GM19452 (cell line): ENCODE measurements around the gene GRK2.
"Not testable (repeated sequence)": the region's sequence is repeated elsewhere in the genome, so short reads cannot be mapped to it uniquely, and the experiment has no call there.

Source experiments
- ATAC-seq: cut with Tn5 transposase; IDR thresholded peaks from one replicate; pipeline ENCODE4 v1.9.1; 2021; ENCODE audit not compliant: unreplicated experiment

GRK2 gene

DNA sequence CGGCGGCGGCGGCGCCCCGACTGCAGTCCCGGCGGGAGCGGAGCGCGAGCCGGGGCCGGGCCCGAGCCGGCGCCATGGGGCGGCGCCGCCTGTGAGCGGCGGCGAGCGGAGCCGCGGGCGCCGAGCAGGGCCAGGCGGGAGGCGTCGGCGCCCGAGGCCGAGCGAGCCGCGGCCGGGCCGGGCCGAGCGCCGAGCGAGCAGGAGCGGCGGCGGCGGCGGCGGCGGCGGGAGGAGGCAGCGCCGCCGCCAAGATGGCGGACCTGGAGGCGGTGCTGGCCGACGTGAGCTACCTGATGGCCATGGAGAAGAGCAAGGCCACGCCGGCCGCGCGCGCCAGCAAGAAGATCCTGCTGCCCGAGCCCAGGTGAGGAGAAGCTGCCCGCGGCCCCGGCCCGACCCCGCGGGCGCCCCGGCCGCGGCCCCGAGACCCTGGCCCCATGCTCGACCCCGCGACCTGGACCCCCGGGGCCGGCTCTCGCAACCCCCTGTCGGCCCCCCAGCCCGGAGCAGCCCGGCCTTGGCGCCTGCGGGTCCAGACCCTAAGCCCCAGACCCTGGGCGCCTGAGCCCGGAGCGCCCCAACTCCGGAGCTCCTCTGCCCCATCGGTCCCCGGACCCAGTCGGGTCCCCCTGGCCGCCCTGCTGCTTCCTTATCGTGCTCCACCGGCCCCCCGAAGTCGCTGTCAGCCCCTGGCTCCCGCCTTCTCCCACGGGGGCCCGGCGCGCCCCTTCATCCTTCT, at the start of gene GRK2:
TSS of gene GRK2 (plus strand) at position 25 of the 739 bp plus-strand sequence. CDS start at position 252, 227 bp downstream.
- ATAC-seq: no peak

DNA sequence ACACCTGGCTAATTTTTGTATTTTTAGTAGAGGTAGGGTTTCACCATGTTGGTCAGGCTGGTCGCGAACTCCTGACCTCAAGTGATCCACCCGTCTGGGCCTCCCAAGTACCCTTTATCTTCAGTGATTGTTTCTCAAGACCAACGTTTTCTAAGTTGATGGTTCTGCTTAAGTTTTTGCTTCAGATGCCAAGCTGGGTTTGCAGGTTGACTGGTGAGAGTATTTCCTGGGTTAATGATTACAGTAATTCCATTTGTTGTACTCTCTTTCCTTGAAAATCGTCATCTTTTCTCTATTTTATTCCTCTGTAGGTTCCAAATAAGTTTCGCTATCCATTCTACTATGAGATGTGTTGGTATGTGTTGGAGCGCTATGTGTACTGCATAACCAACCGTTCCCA, 38.5 kb upstream of the GRK2 start:
- no peak for ATAC-seq

DNA sequence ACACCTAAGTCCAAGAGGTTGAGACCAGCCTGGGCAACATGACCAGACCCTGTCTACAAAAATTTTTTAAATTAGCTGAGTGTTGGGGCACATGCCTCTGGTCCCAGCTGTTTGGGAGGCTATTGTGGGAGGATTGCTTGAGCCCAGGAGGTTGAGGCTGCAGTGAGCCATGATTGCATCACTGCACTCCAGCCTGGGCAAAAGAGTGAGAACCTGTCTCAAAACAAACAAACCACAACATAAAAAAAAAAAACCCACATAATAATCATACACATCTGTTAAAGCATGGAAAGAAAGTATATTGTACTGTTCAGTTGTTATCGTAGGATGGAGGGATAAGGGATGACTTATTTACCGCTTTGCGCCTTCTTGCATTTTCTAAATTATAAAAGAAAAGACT, 35.9 kb upstream of the GRK2 start:
- ATAC-seq: no peak

DNA sequence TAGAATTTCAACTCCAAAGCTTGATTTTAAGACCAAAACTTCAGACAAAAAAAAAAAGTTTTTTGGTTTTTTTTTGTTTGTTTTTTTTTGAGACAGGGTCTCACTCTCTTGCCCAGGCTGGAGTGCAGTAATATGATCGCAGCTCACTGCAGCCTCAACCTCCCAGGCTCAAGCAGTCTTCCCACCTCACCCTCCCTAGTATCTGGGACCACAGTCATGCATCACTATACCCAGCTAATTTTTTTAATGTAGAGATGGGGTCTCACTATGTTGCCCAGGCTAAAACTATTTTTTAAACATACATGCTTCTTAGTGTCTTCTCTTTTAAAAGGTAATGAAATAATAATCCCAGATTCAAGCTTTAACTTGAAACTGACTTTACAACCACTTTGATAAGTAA, 35.4 kb upstream of the GRK2 start:
- no peak for ATAC-seq

DNA sequence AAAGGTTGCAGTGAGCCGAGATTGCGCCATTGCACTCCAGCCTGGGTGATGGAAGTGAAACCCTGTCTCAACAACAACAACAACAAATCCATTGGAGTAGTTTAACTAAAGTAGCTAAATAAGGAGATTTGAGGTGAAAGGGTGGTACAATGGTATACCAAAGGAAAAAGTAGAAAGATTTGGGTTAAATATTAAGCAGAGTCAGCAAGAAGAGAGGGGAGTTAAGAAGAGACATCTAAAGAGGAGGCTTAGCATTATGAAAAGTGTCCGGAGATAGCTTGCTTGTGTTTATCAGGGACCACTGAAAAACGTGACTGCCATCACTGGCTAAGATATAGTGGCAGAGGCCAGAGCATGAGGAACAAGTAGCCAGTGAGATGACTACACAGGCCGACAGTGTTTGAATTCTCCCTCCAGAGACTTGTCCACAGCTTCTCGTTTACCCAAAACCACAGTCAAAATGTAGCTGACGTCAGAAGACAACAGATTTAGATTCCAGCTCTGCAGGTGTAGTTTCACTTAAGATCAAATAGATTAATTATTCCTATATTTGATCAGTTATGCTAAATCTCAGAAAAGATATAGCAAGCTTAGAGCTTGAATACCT, 32.6 kb upstream of the GRK2 start:
- no peak for ATAC-seq

DNA sequence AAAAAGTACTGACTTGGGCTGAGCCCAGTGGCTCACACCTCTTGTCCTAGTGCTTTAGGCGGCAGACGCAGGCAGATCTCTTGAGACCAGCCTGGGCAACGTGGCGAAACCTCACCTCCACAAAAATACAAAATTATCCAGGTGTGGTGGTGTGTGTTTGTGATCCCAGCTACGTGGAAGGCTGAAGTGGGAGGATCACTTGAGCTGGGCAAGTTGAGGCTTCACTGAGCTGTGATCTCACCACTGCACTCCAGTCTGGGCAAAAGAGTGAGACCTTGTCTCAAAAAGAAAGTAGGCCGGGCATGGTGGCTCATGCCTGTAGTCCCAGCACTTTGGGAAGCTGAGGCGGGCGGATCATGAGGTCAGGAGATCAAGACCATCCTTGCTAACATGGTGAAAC, 31.7 kb upstream of the GRK2 start:
- ATAC-seq: not testable (repeated sequence)

DNA sequence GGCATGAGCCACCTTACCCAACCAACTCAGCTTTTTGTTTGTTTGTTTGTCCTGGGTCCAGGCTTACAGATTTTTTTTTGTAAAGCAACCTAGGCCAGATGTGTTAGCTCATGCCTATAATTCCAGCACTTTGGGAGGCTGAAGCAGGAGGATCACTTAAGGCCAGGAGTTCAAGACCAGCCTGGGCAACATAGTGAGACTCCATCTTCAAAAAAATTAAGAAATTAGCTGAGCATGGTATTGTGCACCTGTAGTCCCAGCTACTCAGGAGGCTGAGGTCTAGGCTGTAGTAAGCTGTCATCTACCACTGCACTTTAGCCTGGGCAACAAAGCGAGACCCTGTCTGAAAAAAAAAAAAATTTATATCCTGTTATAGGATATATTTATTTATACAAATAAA, 28.7 kb upstream of the GRK2 start:
- ATAC-seq: no peak

DNA sequence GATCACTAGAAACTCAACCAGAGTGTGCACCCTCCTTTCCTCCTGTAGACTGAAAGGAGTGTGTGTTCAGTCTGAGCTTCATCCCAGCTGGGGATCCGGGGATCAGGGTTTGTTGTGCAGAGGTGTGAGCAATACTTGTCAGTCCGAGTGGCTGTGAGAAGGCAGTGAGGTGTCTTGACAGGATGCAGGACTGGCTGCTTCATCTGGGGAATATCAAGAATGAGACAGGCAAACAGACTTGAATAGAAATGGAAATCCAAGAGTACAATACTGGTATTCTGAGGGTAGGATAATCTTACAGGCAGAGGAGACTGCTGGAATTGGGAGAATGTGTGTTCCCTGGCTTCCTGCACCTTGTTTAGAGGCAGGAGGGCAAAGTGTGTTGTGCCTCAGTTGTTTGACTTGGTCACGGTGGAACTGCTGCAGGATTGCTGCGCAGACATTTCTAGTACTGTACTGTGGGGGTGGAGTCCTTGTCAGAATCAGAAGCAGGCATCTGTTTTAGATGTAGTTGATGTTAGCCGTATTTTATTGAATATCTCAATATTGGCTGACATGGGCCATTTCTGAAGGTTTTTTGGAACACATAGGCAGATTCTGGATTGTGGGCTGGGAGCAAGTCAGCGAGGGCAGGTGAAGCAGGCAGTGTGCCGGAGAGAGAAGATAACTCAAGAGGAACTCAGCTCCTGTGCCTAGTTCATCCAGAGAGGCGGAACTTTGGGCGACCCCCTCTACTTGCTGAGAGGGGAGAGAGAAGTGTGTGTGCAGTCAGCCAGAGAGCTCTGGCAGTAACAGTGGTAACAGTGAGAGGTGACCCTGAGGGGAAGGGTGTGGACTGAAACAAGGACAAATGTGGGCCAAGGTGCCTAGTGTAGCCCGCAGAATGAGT, 27.1 kb upstream of the GRK2 start:
- no peak for ATAC-seq

DNA sequence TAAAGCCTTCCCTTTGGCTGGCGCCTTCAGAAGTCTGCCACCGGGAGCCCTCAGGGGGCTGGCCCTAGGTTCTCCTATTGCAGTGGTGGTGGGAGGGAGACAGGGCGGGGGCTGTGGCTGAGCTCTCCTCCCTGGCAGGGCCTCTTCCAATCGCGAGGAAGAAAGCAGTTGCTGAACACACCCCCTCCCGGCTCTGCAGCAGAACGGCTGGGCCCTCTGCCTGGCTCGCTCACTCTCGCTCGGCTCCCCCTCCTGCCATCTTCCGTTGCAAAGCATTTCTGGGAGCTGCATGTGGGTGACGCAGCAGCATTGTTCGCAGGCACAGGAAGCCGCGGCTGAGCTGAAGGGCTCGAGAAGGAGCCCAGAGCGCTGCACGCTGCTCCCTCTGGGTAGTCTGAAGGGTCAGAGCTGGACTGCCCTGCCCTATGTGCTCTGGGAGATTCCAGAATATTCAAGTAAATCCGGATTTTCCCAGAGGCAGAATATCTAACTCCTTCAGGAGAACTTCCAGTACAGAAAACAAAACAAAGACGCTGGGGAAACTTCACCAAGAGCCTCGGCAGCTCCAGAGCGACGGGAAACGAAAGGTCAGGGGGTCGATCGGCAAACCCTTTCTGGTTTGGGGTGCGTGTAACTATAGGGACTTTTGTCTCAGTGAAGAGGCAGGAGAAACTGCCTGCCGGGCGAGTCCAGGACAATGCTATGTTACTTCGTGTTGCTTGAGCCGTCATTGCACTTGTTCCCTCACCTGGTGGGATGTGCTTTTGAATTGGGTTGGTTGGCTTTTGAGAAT, 26.3 kb upstream of the GRK2 start:
- ATAC-seq: peak; percentile 87

DNA sequence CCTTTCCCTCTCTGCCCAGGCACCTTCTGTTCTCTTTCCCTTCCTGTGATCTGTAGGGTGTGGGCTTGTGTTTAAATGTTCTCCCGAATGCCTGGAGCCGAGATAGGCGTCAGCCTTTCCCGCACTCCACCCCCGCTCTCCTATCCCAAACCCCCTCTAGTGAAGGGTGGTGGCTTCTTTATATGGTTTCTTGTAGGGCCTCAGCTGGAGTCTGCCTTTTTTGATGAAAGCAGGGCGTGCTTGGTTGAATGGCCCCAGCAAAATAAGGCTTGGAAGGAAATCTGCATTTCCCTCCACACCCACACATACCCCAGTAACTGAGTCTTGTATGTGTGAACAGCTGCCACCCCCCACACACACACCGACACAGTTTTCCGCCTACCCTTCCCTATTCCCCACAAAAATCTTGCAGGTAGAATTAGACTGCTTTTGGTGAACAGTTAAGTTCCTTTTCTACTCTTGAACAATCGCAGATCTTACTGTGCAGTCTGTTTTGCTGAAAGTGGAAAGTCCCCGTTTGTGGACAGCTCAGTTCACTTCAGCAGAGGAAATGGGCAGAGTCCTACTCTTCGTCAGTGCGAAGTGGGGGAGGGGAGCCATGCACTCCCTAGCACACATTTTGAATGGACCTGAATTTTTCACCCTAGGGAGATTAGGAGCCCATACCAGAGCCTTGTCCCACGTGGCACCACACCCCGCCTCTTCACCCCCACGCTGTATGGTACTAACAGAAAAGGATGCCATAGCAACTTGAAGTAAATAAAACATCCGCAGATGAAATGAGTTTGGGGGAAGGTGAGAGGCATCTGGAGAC, 25.5 kb upstream of the GRK2 start:
- ATAC-seq: peak; percentile 46

DNA sequence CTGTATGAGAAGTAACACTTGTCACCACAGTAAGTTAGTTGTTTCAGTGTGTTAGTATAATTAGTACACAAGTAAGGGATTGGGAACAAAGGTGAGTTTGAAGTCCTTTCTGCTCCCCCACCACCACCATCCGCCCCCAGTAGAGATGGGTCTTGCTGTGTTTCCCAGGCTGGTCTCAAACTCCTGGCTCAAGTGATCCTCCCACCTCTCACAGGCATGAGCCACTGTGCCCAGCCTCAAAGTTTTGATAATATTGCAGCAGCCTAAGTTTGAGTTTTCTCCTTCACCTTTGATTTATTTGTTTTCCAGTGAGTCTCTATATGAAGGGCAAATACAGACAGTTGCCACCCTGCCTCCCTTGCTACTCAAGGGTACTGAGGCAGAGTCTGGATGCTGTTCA, 23.7 kb upstream of the GRK2 start:
- ATAC-seq: no peak

DNA sequence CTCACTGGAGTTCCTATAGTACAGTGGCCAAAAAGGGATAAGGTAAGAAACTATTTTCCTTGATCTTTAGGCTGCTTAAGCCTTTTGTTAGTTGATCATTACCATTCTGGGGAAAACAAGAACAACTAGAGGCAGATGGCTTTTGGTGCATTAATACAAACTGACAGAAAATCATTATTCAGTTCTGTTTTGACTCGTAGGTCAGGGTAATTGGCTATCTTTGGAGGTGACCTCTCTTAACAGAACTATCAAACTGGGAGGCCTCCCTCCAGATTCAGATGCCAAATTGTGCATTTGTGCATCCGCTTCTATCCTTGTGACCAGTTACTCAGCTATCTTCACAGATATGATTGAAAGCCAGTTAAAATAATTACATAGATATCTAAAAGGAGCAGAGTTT, 23.2 kb upstream of the GRK2 start:
- no peak for ATAC-seq

DNA sequence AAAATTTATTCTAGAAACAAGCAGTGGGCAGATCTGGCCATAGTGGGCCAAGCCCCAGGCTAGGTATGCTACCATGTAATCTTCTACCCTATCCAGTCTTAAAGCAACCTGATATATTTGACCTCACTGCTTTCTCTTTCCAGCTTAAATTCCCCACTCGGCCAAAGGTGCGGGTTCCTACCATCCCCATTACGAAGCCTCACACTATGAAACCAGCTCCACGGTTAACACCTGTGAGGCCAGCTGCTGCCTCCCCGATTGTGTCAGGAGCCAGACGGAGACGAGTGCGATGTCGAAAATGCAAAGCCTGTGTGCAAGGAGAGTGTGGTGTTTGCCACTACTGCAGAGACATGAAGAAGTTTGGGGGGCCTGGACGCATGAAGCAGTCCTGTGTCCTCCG, 21.2 kb upstream of the GRK2 start:
- ATAC-seq: no peak

DNA sequence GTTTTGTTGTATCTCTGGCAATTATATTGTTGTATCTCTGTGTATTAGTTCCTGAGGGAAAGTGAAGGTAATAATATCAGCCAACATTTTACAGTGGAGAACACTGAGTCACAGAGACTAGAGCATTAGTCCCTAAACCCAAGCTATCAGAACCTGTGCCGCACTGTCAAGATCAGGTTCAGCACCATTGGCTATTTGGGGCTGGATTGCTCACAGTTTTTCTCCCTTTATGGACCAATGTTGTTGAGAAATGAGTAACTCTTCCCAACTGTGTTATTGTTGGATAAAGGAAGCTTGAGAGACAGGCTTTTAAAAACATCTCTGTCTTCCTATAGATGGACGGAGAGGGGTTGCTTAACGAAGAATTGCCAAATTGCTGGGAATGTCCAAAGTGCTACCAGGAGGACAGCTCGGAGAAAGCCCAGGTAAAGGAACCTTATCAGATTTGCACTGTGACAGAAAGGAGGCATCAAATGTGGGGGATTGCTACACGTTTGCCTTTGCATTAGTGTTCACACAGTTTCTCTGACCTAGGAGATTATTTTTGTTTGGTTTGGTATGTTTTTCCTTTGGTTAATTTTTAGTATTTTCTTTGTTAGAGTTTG, 18.2 kb upstream of the GRK2 start:
- no peak for ATAC-seq

DNA sequence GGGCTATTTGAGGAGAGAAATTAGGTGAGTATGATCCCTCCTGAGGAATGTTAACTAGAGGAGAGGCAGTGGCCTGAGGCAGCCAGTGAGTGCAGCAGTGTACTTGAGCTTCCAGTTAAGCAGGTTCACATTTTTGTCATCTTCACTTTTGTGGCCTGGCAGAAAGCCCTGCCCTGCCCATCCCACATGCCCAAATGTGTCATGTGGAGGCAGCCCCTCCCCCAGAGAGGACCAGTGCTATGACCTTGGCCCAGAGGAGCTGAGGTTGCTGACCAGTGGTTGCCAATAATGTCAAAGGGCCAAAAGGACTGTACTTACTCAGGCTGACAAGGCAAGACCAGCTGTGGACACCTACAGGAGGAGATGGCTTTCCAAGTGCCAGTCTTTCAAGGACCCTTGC, 17.6 kb upstream of the GRK2 start:
- no peak for ATAC-seq

DNA sequence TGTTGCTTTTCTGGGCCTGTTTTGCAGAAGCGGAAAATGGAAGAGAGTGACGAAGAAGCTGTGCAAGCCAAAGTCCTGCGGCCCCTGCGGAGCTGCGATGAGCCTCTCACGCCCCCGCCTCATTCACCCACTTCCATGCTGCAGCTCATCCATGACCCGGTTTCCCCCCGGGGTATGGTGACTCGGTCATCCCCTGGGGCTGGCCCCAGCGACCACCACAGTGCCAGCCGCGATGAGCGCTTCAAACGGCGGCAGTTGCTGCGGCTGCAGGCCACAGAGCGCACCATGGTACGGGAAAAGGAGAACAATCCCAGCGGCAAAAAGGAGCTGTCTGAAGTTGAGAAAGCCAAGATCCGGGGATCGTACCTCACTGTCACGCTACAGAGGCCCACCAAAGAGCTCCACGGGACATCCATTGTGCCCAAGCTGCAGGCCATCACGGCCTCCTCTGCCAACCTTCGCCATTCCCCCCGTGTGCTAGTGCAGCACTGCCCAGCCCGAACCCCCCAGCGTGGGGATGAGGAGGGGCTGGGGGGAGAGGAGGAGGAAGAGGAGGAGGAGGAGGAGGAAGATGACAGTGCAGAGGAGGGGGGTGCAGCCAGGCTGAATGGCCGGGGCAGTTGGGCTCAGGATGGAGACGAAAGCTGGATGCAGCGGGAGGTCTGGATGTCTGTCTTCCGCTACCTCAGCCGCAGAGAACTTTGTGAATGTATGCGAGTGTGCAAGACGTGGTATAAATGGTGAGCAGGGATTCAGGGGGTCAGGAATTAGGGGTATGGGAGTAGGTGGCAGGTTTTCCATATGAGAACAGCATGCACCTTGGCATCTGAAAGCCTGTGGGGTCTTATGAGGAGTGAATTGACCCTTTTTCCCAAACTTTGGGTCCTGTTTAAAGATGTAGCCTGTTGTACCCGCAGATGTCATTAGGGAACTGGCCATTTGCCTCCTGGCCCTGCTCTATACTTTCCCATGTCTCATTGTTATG, 15.9 kb upstream of the GRK2 start:
- no peak for ATAC-seq

DNA sequence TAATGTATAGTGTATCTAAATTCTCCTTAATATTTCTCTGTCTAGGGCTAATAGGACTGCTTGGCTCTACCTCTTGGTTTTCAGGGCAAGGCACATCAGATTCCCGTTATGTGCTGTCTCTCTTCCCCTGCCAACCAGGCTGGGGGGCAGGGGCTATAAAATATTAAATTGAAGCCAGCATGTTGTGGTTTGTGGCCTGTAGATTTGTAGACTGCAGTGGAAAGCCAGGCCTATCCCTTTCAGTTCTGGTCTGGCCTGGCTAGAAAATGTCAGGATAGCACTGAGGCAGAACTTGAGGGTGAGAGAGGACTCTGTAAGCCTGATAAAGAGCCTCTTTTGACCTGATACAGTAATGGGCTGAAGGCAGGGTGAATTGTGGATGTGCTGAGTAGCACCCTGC, 14.4 kb upstream of the GRK2 start:
- no peak for ATAC-seq

DNA sequence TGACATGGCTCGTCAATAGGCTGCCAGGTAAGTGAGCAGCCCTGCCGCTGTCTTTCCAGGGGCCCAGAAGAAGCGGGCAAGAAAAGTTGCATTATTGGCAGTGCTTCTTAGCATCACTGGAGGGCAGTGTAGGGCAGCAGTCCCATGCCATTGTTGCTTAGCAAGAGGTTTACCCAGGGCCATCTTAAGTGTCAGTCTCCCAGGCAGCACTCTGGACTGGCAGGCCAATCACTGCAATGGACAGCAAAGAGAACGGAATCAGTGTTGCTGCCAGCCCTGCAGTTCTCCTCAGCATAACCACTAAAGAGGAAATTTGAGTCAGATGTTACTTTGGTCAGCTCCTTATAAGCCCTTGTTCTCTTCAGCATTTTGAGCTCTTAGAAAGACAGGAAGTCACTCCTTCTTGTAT, 13.4 kb upstream of the GRK2 start:
- no peak for ATAC-seq
